OCI-LY7 (cell line): ENCODE results near the gene APOC4. TPM values are rescaled to one million over a fixed set of nuclear protein-coding genes. Genes with fewer than 3 reads are reported as not detected.

Experiments
- BruUV-seq: library from RNA; stranded (reverse); fragments of 400-500 nt; replicated peaks from 2 replicates; lab custom pipeline; 2021; lab: Mats Ljungman, UMichigan
- CTCF ChIA-PET: fragments of 300-600 bp; sonication (Branson Sonifier 250); formaldehyde crosslinking; loops from one replicate; lab custom pipeline; 2022; ENCODE audit warnings: antibody characterized with exemption; ENCODE audit not compliant: unreplicated experiment; lab: Charles Lee
- POLR2A ChIA-PET: fragments of 300-600 bp; sonication (Branson Sonifier 250); formaldehyde crosslinking; loops from one replicate; lab custom pipeline; 2022; ENCODE audit warnings: antibody characterized with exemption; lab: Charles Lee
- DNase-seq: peaks from one replicate; pipeline ENCODE4 v3.0.0-alpha.2; 2015; ENCODE audit warnings: low spot score
- H2AFZ ChIP-seq: fragments of 200-600 bp; sonication (generic), shearing (Covaris generic); 2 replicates; pipeline ENCODE4 v1.6.1; 2014; ENCODE audit warnings: mild to moderate bottlenecking, antibody characterized with exemption, low read length, moderate library complexity
- H3K27ac ChIP-seq: fragments of 200-600 bp; sonication (generic); 2 replicates; pipeline ENCODE4 v1.5.1; 2014; ENCODE audit warnings: mixed run types, low read depth, mild to moderate bottlenecking, moderate library complexity, low read length, inconsistent platforms; ENCODE audit not compliant: poor library complexity, severe bottlenecking
- H3K36me3 ChIP-seq: fragments of 200-600 bp; sonication (generic); 2 replicates; pipeline ENCODE4 v1.6.1; 2014; ENCODE audit warnings: mild to moderate bottlenecking, antibody characterized with exemption, low read length, moderate library complexity, mixed read lengths; ENCODE audit not compliant: insufficient read depth
- H3K4me1 ChIP-seq: fragments of 200-600 bp; sonication (generic); 2 replicates; pipeline ENCODE4 v1.5.1; 2014; ENCODE audit warnings: mild to moderate bottlenecking, low read length; ENCODE audit not compliant: insufficient read depth, poor library complexity, severe bottlenecking
- H3K4me2 ChIP-seq: fragments of 200-600 bp; sonication (generic); 2 replicates; pipeline ENCODE4 v1.6.1; 2014; ENCODE audit warnings: mild to moderate bottlenecking, low read length
- H3K4me3 ChIP-seq: fragments of 200-600 bp; sonication (generic); 2 replicates; pipeline ENCODE4 v1.5.1; 2014; ENCODE audit warnings: mild to moderate bottlenecking, low read depth, low read length; ENCODE audit not compliant: poor library complexity, severe bottlenecking
- H3K79me2 ChIP-seq: fragments of 200-600 bp; sonication (generic); 2 replicates; pipeline ENCODE4 v1.6.1; 2016; ENCODE audit warnings: low read depth, mild to moderate bottlenecking, low read length, moderate library complexity, mixed read lengths; ENCODE audit not compliant: insufficient read depth
- H3K9me2 ChIP-seq: fragments of 200-600 bp; sonication (generic); 2 replicates; pipeline ENCODE4 v1.6.1; 2016; ENCODE audit warnings: mild to moderate bottlenecking, low read length, mixed read lengths; ENCODE audit not compliant: insufficient read depth
- H3K9me3 ChIP-seq: fragments of 200-600 bp; sonication (generic); 2 replicates; pipeline ENCODE4 v1.6.1; 2014; ENCODE audit warnings: mild to moderate bottlenecking, mixed run types, low read length, mixed read lengths
- H4K20me1 ChIP-seq: fragments of 200-600 bp; sonication (generic); 2 replicates; pipeline ENCODE4 v1.6.1; 2014; ENCODE audit warnings: mild to moderate bottlenecking, antibody characterized with exemption, low read length, moderate library complexity, mixed read lengths; ENCODE audit not compliant: insufficient read depth
- EZH2phosphoT487 ChIP-seq: fragments of 200-600 bp; sonication (generic); IDR thresholded peaks from 2 replicates; pipeline ENCODE4 v1.6.1; 2018; ENCODE audit warnings: low read depth, borderline replicate concordance, mild to moderate bottlenecking, mixed run types, antibody characterized with exemption, low read length, moderate library complexity, mixed read lengths
- intact Hi-C: fragments of 100-400 bp; cut with micrococcal nuclease; formaldehyde crosslinking; loops from one replicate; pipeline ENCODE4 v1.10.0; 2022; ENCODE audit not compliant: unreplicated experiment
- total RNA-seq, 2 experiments: library from RNA; depleted of rRNA in 1 of 2; stranded (reverse); fragments of >200 nt in 1 of 2; shearing (Covaris generic) in 1 of 2; gene quantifications; 2 replicates each; pipeline ENCODE4 v1.2.3, GENCODE V29; 2014 to 2022
- TF ChIP-seq, protein P1 (sequence below): fragments of 200-600 bp; sonication (generic); conservative IDR thresholded peaks from 2 replicates; pipeline ENCODE4 v1.5.1; 2014; ENCODE audit warnings: mild to moderate bottlenecking, antibody characterized with exemption, low read length, moderate library complexity, mixed read lengths

The APOC4 gene
- total RNA-seq, 2 experiments from 2014 or later, result not detected

DNA sequence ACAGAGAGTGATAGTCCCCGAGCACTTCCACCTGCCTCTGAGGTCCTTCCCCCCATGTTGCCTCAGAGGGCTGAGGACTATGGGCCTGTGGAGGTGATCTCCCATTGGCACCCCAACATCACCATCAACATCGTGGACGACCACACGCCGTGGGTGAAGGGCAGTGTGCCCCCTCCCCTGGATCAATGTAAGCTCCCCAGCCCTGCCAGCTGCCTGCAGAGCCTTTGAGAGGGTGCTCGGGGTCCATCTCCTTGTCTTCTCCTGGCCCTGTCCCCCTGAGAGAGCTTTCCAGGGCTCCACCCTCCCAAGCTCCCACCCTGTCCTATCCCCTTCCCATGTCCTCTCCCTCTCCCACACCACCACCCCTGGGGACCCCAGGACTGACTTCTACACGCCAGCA is 44.4 kb downstream of the APOC4 start:
- H3K9me3 ChIP-seq, result no peaks in the 10 kb centered on the region
- CTCF ChIA-PET, result no interaction called here
- TF ChIP-seq EZH2phosphoT487, result no peak
- TF ChIP-seq, protein P1, sequence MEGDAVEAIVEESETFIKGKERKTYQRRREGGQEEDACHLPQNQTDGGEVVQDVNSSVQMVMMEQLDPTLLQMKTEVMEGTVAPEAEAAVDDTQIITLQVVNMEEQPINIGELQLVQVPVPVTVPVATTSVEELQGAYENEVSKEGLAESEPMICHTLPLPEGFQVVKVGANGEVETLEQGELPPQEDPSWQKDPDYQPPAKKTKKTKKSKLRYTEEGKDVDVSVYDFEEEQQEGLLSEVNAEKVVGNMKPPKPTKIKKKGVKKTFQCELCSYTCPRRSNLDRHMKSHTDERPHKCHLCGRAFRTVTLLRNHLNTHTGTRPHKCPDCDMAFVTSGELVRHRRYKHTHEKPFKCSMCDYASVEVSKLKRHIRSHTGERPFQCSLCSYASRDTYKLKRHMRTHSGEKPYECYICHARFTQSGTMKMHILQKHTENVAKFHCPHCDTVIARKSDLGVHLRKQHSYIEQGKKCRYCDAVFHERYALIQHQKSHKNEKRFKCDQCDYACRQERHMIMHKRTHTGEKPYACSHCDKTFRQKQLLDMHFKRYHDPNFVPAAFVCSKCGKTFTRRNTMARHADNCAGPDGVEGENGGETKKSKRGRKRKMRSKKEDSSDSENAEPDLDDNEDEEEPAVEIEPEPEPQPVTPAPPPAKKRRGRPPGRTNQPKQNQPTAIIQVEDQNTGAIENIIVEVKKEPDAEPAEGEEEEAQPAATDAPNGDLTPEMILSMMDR, result no peak
- H4K20me1 ChIP-seq, result no peaks in the 10 kb centered on the region
- BruUV-seq, result no TSS peak
- H3K27ac ChIP-seq, result no peak overlapping the region
- H3K9me2 ChIP-seq, result no peaks in the 10 kb centered on the region
- POLR2A ChIA-PET, result no interaction called here
- H3K4me2 ChIP-seq, result no peak overlapping the region
- peaks cover 88% of the 10 kb centered on the region for H3K36me3 ChIP-seq
- H3K4me1 ChIP-seq, result peaks cover 27% of the 10 kb centered on the region
- no peak for DNase-seq
- no peaks in the 10 kb centered on the region for H3K79me2 ChIP-seq
- no peak overlapping the region for H2AFZ ChIP-seq
- intact Hi-C loops, result no loop called here
- no peak overlapping the region for H3K4me3 ChIP-seq

DNA sequence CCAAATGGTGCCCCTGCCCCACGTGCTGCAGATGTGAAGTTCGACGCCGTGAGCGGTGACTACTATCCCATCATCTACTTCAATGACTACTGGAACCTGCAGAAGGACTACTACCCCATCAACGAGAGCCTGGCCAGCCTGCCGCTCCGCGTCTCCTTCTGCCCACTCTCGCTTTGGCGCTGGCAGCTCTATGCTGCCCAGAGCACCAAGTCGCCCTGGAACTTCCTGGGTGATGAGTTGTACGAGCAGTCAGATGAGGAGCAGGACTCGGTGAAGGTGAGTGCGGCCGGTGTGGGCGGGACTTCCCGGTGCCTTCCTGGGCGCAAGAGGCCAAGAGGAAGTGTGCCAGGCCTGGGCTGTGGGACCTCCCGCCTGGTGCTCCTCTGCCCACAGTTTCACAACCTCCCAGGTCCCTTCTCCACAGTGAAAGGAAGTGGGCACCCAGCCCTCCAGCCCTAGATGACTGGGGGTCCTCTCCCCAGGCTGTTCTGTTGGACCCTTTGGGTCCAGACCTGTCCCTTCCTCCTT is 45.2 kb downstream of the APOC4 start:
- no peak overlapping the region for H3K27ac ChIP-seq
- H3K36me3 ChIP-seq, result peaks cover 89% of the 10 kb centered on the region
- H3K4me3 ChIP-seq, result no peak overlapping the region
- no peak overlapping the region for H3K4me2 ChIP-seq
- no peaks in the 10 kb centered on the region for H3K9me3 ChIP-seq
- ChIA-PET POLR2A (no interaction called here), CTCF (no interaction called here)
- TF ChIP-seq, protein P1, result no peak
- TF ChIP-seq EZH2phosphoT487, result no peak
- no peak for DNase-seq
- no peak overlapping the region for H2AFZ ChIP-seq
- no peaks in the 10 kb centered on the region for H3K79me2 ChIP-seq
- no peaks in the 10 kb centered on the region for H3K9me2 ChIP-seq
- BruUV-seq, result no TSS peak
- H4K20me1 ChIP-seq, result no peaks in the 10 kb centered on the region
- intact Hi-C loops, result no loop called here
- peaks cover 27% of the 10 kb centered on the region for H3K4me1 ChIP-seq

DNA sequence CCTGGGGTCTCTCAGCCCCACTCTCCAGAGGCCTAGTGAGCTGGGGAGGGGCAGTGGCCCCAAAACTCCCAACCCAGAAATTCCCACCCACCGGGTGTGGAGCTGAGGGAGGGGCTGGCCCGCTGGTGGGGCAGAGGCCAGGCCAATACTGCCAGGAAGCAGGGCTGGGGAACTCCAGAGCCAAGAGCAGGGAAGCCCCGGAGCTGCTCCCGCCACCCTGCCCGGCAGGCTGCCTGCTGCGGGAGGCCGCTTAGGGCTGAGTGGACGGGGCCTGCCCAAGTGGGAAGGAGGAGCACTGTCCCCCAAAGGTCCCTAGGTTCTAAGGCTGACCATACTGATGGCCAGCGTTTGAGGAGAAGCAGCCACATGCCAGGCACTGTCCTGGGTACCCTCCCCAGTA is 46.2 kb downstream of the APOC4 start:
- TF ChIP-seq, protein P1, result no peak
- TF ChIP-seq EZH2phosphoT487, result no peak
- H3K36me3 ChIP-seq, result peaks cover 87% of the 10 kb centered on the region
- no peak for DNase-seq
- POLR2A ChIA-PET, result interaction anchor here (1.2 kb wide), 1 partner anchor 72 kb away, joined by 3 read pairs; no protein-coding TSS in a partner anchor
- no peak overlapping the region for H3K4me3 ChIP-seq
- BruUV-seq, result no TSS peak
- no peaks in the 10 kb centered on the region for H3K9me3 ChIP-seq
- no peaks in the 10 kb centered on the region for H3K9me2 ChIP-seq
- intact Hi-C loops, result no loop called here
- H3K4me2 ChIP-seq, result no peak overlapping the region
- no peak overlapping the region for H3K27ac ChIP-seq
- no peaks in the 10 kb centered on the region for H4K20me1 ChIP-seq
- H3K79me2 ChIP-seq, result no peaks in the 10 kb centered on the region
- H2AFZ ChIP-seq, result no peak overlapping the region
- H3K4me1 ChIP-seq, result peaks cover 27% of the 10 kb centered on the region
- CTCF ChIA-PET, result interaction anchor here (0.7 to 1.6 kb wide), 2 partner anchors 71 to 138 kb away, joined by 4 to 8 read pairs; no protein-coding TSS in a partner anchor
